CD14-positive monocyte (primary cell): Measurements from ENCODE around the gene PIGR. TPM values are rescaled to one million over a fixed set of nuclear protein-coding genes. Genes with fewer than 3 reads are reported as not detected.

Experiments
- DNase-seq, 3 donors: peaks; one replicate each; pipeline ENCODE4 v3.0.0-alpha.2; 2011 to 2022
- H2AFZ ChIP-seq: 2 replicates; pipeline ENCODE4 v1.6.0; 2012; ENCODE audit warnings: mild to moderate bottlenecking, low read depth, low read length, inconsistent platforms; ENCODE audit not compliant: insufficient read depth, poor library complexity, severe bottlenecking
- H3K27ac ChIP-seq, 2 donors: 1 replicate in 1 of 2; 2 replicates in 1 of 2; pipeline ENCODE4 v1.5.1; 2012 to 2013; ENCODE audit warnings: low read length in 2 of 2, control low read depth in 1 of 2, inconsistent platforms in 1 of 2, low read depth in 1 of 2, mild to moderate bottlenecking in 1 of 2
- H3K27me3 ChIP-seq, 2 donors: one replicate each; pipeline versions ENCODE4 v1.6.0 to v1.6.1; 2011 to 2013; ENCODE audit warnings: low read length in 2 of 2; ENCODE audit not compliant: control insufficient read depth in 2 of 2, insufficient read depth in 2 of 2
- H3K36me3 ChIP-seq, 2 donors: replicated peaks in 1 of 2; 1 replicate in 1 of 2; 2 replicates in 1 of 2; pipeline versions ENCODE4 v1.5.1 to v1.6.1; 2012 to 2013; ENCODE audit warnings: low read length in 2 of 2, control low read depth in 1 of 2, inconsistent platforms in 1 of 2, mild to moderate bottlenecking in 1 of 2; ENCODE audit not compliant: insufficient read depth in 2 of 2, control insufficient read depth in 1 of 2
- H3K4me1 ChIP-seq, 2 donors: 1 replicate in 1 of 2; 2 replicates in 1 of 2; pipeline versions ENCODE4 v1.5.1 to v1.6.1; 2012 to 2013; ENCODE audit warnings: low read length in 2 of 2, control low read depth in 1 of 2, inconsistent platforms in 1 of 2, mild to moderate bottlenecking in 1 of 2, moderate library complexity in 1 of 2; ENCODE audit not compliant: insufficient read depth in 2 of 2, control insufficient read depth in 1 of 2
- H3K4me2 ChIP-seq: replicated peaks from 2 replicates; pipeline ENCODE3; 2012; ENCODE audit warnings: low read length, moderate library complexity, mild to moderate bottlenecking; ENCODE audit not compliant: poor library complexity, severe bottlenecking; ENCODE audit errors: extremely low read depth
- H3K4me3 ChIP-seq, 3 experiments: fragments of 200-600 bp in 1 of 3; sonication (generic) in 1 of 3; replicated peaks in 1 of 3; 1 replicate in 2 of 3; 2 replicates in 1 of 3; pipeline ENCODE4 v1.5.1; 2011 to 2013; ENCODE audit warnings: low read length in 3 of 3, mild to moderate bottlenecking in 3 of 3, control low read depth in 2 of 3, low read depth in 2 of 3, inconsistent platforms in 1 of 3, moderate library complexity in 1 of 3
- H3K79me2 ChIP-seq: 2 replicates; pipeline ENCODE4 v1.6.0; 2012; ENCODE audit warnings: mild to moderate bottlenecking, control low read depth, inconsistent platforms, low read length, moderate library complexity; ENCODE audit not compliant: insufficient read depth
- H3K9ac ChIP-seq: 2 replicates; pipeline ENCODE4 v1.6.0; 2017; ENCODE audit warnings: low read length, mild to moderate bottlenecking; ENCODE audit not compliant: insufficient read depth, poor library complexity, severe bottlenecking
- H3K9me3 ChIP-seq, 2 donors: replicated peaks in 1 of 2; 1 replicate in 1 of 2; 2 replicates in 1 of 2; pipeline versions ENCODE4 v1.5.1 to v1.6.1; 2012 to 2013; ENCODE audit warnings: low read length in 2 of 2, control low read depth in 1 of 2; ENCODE audit not compliant: control insufficient read depth in 1 of 2, insufficient read depth in 1 of 2
- H4K20me1 ChIP-seq: 2 replicates; pipeline ENCODE4 v1.6.0; 2012; ENCODE audit warnings: mild to moderate bottlenecking, low read length, control low read depth, moderate library complexity; ENCODE audit not compliant: insufficient read depth
- H3K27ac Mint-ChIP-seq, 7 donors: one replicate each; pipeline ENCODE4 v1.8.0; 2020; ENCODE audit warnings: mild to moderate bottlenecking in 7 of 7, mixed read lengths in 7 of 7, moderate library complexity in 6 of 7, inconsistent platforms in 2 of 7
- H3K27me3 Mint-ChIP-seq, 3 donors: one replicate each; pipeline ENCODE4 v1.8.0; 2021 to 2022; ENCODE audit warnings: low read depth in 3 of 3, mild to moderate bottlenecking in 3 of 3, mixed read lengths in 3 of 3, moderate library complexity in 3 of 3, inconsistent platforms in 1 of 3
- H3K36me3 Mint-ChIP-seq, 2 donors: one replicate each; pipeline ENCODE4 v1.8.0; 2020; ENCODE audit warnings: mixed read lengths in 2 of 2, inconsistent platforms in 1 of 2, mild to moderate bottlenecking in 1 of 2
- H3K4me1 Mint-ChIP-seq: one replicate; pipeline ENCODE4 v1.8.0; 2020; ENCODE audit warnings: mild to moderate bottlenecking, mixed read lengths
- H3K4me3 Mint-ChIP-seq, 2 donors: one replicate each; pipeline ENCODE4 v1.8.0; 2020; ENCODE audit warnings: mild to moderate bottlenecking in 2 of 2, mixed read lengths in 2 of 2, moderate library complexity in 1 of 2
- H3K9me3 Mint-ChIP-seq, 7 donors: one replicate each; pipeline ENCODE4 v1.8.0; 2020 to 2022; ENCODE audit warnings: mixed read lengths in 7 of 7, mild to moderate bottlenecking in 6 of 7, moderate library complexity in 6 of 7, inconsistent platforms in 2 of 7
- WGBS: methylation state at CpG from one replicate; pipeline ENCODE4 v1.1.5; 2013; ENCODE audit warnings: missing lambda C conversion rate; ENCODE audit not compliant: insufficient coverage; 5-methylcytosine and 5-hydroxymethylcytosine counted together
- intact Hi-C, 2 donors: fragments of 100-400 bp; cut with micrococcal nuclease; formaldehyde crosslinking; loops; one replicate each; pipeline versions ENCODE4 v1.15.0 to v1.15.1; 2023
- polyA plus RNA-seq, 3 donors: library from polyadenylated mRNA; depleted of rRNA in 1 of 3; unstranded in 2 of 3; stranded (reverse) in 1 of 3; fragments of 300-500 nt in 2 of 3; fragments of >200 nt in 1 of 3; fragmentation: Illumina TruSeq in 2 of 3; gene quantifications; 1 replicate in 2 of 3; 2 replicates in 1 of 3; pipeline ENCODE4 v1.2.3, GENCODE V29; 2012 to 2021
- TF ChIP-seq, protein P1 (sequence below): fragments of 200-600 bp; IDR thresholded peaks from one replicate; pipeline ENCODE4 v1.8.0; 2022; ENCODE audit warnings: antibody characterized with exemption, mild to moderate bottlenecking

Gene PIGR
- polyA plus RNA-seq, 3 donors = 0.01 TPM; not detected in 2

DNA sequence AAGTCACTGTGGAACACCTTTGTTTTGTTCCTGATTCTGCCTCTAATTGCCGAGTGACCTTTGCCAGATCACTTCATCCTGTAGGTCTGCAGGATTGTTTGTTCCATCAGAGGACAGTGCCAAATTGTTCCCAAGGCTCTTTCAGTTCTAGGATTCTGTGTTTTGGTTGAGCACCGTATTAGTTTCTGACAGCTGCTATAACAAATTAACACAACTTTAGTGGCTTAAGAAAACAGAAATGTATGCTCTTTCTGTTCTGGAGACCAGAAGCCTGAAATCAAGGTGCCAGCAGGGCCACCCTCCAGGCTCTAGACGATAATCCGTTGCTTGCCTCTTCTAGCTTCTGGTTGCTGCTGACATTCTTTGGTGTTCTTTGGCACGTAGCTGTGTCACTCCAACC is 3.4 kb upstream of the PIGR start:
- Histone ChIP-seq H3K4me3 (no peak overlapping the region), H3K9ac (no peak overlapping the region), H3K36me3 (no peaks in the 10 kb centered on the region), H3K27ac (no peak overlapping the region), H3K4me2 (no peak overlapping the region), H3K79me2 (no peaks in the 10 kb centered on the region), H3K9me3 (no peaks in the 10 kb centered on the region), H3K4me1 (peaks cover 39 to 55% of the 10 kb centered on the region in 2 donors), H2AFZ (no peak overlapping the region), H4K20me1 (no peaks in the 10 kb centered on the region), H3K27me3 (peaks cover 0 to 2% of the 10 kb centered on the region in 2 donors)
- Mint-ChIP-seq H3K4me3 (peak overlapping the region in 1 of 2 donors; percentile 13), H3K9me3 (peaks cover 0 to 7% (median 0%) of the 10 kb centered on the region in 7 donors), H3K27ac (no peak overlapping the region), H3K36me3 (peaks cover 2 to 4% of the 10 kb centered on the region in 2 donors), H3K27me3 (peaks cover 8 to 12% (median 9%) of the 10 kb centered on the region in 3 donors), H3K4me1 (peaks cover 56% of the 10 kb centered on the region)
- TF ChIP-seq, protein P1, sequence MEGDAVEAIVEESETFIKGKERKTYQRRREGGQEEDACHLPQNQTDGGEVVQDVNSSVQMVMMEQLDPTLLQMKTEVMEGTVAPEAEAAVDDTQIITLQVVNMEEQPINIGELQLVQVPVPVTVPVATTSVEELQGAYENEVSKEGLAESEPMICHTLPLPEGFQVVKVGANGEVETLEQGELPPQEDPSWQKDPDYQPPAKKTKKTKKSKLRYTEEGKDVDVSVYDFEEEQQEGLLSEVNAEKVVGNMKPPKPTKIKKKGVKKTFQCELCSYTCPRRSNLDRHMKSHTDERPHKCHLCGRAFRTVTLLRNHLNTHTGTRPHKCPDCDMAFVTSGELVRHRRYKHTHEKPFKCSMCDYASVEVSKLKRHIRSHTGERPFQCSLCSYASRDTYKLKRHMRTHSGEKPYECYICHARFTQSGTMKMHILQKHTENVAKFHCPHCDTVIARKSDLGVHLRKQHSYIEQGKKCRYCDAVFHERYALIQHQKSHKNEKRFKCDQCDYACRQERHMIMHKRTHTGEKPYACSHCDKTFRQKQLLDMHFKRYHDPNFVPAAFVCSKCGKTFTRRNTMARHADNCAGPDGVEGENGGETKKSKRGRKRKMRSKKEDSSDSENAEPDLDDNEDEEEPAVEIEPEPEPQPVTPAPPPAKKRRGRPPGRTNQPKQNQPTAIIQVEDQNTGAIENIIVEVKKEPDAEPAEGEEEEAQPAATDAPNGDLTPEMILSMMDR = no peak
- 94% methylated on average over 3 of the region's 5 CpGs for WGBS
- no peak for DNase-seq
- intact Hi-C loops = no loop called here

DNA sequence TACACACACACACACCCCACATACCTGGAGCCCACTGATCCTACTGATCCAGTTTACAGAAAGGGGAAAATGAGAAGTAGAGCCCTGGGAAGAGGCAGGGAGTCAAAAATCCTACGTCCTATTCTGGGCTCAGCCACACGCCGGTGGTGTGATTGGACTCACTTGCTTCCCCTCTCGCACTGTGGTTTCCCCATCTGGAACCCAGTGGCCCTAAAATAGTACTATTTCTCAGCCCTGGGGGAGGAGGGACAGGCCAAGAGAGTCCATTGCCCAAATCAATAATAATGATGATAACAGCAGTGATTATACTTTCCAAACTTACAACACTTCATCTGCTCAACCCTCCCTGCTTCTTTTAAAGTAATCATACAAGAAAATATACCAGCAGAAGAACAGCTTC is 2.9 kb upstream of the PIGR start:
- Mint-ChIP-seq H3K36me3 (peaks cover 2 to 4% of the 10 kb centered on the region in 2 donors), H3K27me3 (peaks cover 7 to 12% (median 8%) of the 10 kb centered on the region in 3 donors), H3K9me3 (peaks cover 0 to 7% (median 0%) of the 10 kb centered on the region in 7 donors), H3K4me1 (peaks cover 52% of the 10 kb centered on the region), H3K4me3 (peak overlapping the region in 1 of 2 donors; percentile 13), H3K27ac (peak overlapping the region in 1 of 7 donors; percentile 32)
- TF ChIP-seq, protein P1 = no peak
- no CpG with 5 or more reads among the region's 4 CpGs for WGBS
- Histone ChIP-seq H4K20me1 (no peaks in the 10 kb centered on the region), H3K4me1 (peaks cover 35 to 50% of the 10 kb centered on the region in 2 donors), H3K27me3 (peaks cover 0 to 2% of the 10 kb centered on the region in 2 donors), H3K4me2 (no peak overlapping the region), H3K9ac (no peak overlapping the region), H3K4me3 (no peak overlapping the region), H3K27ac (no peak overlapping the region), H3K9me3 (no peaks in the 10 kb centered on the region), H3K36me3 (no peaks in the 10 kb centered on the region), H2AFZ (no peak overlapping the region), H3K79me2 (no peaks in the 10 kb centered on the region)
- intact Hi-C loops = no loop called here
- DNase-seq = peak in 2 of 3 donors; percentile 16 to 39
